ENCODE measurements around the gene CAPN9.

The CAPN9 gene

DNA sequence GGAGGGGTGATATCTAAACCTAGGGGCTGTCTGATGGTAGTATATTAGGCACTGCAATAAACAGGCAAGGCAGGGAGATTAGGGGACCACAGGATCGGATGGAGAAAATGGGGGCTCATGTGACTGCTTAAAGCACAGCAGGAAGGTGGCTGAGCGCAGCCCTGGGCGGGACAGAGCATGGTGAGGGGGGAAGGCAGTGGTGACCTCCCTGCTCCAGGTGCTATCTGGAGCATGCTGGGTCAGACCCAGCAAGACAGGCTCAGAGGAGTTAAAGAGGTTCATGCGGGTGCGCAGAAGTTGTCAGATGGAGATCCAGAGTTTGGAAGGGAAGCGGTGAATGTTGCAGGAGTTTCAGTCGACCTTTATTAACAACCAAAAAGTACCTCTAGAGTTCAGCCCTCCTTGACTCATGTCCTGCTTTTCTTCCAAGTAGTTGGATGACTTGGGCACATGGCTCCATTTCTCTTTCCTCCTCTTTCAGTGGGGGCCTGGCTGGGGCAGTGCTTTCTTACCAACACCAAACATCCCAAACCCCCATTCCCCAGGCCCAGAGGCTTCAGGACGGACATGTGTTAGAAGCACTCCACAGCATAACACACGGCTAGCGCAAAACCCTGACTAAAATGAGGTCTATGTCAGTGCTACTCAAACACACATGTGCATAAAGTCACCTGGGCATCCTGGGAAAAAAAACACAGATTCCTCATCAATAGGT, 41.5 kb downstream of the CAPN9 start:
- in situ Hi-C loops (cut with MboI; ENCODE audit: low pct_unique_long_range_greater_than_20kb, low sequenced_read_pairs, unreplicated experiment) = no loop called here
- TF ChIP-seq, protein P1, sequence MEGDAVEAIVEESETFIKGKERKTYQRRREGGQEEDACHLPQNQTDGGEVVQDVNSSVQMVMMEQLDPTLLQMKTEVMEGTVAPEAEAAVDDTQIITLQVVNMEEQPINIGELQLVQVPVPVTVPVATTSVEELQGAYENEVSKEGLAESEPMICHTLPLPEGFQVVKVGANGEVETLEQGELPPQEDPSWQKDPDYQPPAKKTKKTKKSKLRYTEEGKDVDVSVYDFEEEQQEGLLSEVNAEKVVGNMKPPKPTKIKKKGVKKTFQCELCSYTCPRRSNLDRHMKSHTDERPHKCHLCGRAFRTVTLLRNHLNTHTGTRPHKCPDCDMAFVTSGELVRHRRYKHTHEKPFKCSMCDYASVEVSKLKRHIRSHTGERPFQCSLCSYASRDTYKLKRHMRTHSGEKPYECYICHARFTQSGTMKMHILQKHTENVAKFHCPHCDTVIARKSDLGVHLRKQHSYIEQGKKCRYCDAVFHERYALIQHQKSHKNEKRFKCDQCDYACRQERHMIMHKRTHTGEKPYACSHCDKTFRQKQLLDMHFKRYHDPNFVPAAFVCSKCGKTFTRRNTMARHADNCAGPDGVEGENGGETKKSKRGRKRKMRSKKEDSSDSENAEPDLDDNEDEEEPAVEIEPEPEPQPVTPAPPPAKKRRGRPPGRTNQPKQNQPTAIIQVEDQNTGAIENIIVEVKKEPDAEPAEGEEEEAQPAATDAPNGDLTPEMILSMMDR (IDR thresholded peaks at IDR 0.05; ENCODE audit: extremely low read depth, insufficient read depth, missing control alignments) = no peak
- no peak for DNase-seq (ENCODE audit: low spot score)

DNA sequence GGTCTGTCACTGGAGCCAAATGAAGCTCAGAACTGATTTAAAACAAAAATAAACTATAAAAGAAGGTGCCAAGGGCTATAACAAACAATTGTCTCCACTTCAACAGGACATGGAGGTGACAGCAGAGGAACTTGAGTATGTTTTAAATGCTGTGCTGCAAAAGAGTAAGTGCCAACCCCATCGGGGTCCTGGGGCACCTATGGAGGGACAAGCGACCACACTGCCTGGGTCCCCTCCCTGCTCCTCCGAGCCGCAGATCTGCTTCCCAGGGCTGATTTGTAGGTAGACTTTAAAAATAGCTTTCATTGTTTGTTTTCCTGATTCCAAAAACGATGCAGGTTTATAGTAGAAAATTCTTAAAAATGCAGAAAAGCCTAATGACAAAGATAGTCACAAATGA, 42.8 kb downstream of the CAPN9 start:
- TF ChIP-seq, protein P1 (IDR thresholded peaks at IDR 0.05; ENCODE audit: extremely low read depth, insufficient read depth, missing control alignments) = no peak
- in situ Hi-C loops (cut with MboI; ENCODE audit: low pct_unique_long_range_greater_than_20kb, low sequenced_read_pairs, unreplicated experiment) = no loop called here
- DNase-seq (ENCODE audit: low spot score) = no peak

DNA sequence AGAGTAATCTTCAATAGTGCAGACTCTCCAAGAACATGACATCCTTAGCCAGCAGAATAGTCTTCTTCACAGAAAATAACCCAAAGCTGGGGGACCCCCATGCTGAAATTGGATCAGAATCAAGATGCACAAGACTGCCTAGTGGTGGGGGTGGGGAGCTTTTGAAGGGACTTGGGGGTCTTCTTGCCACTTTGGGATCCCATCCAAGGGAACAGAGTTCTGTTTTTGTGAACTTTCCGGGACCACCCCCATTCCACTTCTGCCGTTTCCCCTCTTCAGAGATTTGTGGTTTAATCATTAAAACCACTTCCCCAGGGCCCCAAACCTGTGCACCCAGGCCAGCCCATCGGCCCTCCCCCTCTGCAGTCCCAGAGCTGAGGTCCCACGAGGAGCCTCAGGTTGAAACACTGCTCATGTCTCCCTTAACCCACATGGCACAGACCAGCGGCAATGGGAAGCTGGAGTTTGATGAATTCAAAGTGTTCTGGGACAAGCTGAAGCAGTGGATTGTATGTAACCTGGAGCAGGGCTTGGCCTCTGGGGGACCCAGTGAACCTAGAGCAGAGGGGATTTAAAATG, 44.9 kb downstream of the CAPN9 start:
- DNase-seq (ENCODE audit: low spot score) = no peak
- in situ Hi-C loops (cut with MboI; ENCODE audit: low pct_unique_long_range_greater_than_20kb, low sequenced_read_pairs, unreplicated experiment) = no loop called here
- TF ChIP-seq, protein P1 (IDR thresholded peaks at IDR 0.05; ENCODE audit: extremely low read depth, insufficient read depth, missing control alignments) = no peak

DNA sequence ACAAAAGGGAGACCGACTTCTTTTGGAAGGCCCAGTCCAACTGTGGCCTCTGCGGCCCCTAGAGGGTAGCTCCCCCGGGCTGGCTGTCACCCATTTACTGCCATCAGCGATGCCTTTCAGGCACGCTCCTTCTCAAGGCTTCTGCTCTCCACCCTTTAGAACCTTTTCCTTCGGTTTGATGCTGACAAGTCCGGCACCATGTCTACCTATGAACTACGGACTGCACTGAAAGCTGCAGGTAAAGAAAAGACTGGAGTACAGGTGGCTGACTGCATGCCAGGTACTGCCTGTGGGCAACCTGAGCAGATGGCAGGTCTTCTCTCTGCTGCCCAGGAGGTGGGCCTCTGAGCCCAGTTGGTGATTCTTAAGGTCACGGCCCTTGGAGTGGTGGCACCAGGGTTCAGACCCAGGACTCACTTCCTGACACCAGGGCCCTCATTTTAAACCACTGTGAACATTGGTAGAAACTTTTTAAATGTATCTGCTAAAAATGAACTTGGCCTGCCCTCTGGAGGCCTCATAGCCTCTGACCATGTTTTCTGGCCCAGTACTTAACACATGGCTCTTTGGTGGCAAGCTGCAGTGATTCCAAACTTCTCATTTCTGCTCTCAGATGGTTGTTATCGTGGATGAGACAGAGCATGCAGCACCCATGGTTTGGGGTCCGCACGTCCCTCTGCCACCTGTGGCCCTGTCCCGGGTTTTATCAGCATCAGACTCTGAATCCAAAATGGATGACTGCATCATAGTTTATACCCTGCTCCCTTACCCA, 45.7 kb downstream of the CAPN9 start:
- in situ Hi-C loops (cut with MboI; ENCODE audit: low pct_unique_long_range_greater_than_20kb, low sequenced_read_pairs, unreplicated experiment) = no loop called here
- TF ChIP-seq, protein P1 (IDR thresholded peaks at IDR 0.05; ENCODE audit: extremely low read depth, insufficient read depth, missing control alignments) = peak; percentile 37
- DNase-seq (ENCODE audit: low spot score) = no peak

DNA sequence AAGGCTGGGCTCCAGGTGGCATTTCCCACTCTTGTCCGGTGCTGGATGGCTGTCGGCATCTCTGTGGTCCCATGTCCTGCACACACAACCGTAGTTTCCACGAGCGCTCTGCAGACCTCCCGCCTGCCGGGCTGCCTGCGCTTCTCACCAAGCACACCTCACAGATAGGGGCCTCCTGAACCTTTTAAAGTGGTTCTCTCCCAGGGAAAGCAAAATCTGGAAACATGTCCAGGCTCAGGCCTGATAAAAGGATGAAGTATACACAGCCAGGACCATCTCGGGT, 46.2 kb downstream of the CAPN9 start:
- DNase-seq (ENCODE audit: low spot score) = no peak
- TF ChIP-seq, protein P1 (IDR thresholded peaks at IDR 0.05; ENCODE audit: extremely low read depth, insufficient read depth, missing control alignments) = no peak
- in situ Hi-C loops (cut with MboI; ENCODE audit: low pct_unique_long_range_greater_than_20kb, low sequenced_read_pairs, unreplicated experiment) = no loop called here

DNA sequence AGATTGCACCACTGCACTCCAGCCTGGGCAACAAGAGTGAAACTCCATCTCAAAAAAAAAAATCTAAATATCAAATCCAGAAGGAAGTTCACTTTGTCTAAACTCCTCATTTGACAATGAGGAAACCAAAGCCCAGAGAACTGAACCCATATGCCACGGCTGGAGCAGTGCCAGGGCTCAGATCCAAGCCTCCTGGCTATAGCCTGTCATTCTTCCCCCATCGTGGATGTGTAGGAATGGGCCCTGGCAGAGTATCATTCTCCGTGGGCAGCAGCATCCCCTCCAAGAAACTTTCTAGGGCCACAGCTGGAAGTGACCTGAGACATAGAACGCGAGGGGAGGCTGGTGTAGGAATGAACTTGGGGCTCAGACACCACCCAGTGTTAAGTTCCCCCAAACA, 47.2 kb downstream of the CAPN9 start:
- TF ChIP-seq, protein P1 (IDR thresholded peaks at IDR 0.05; ENCODE audit: extremely low read depth, insufficient read depth, missing control alignments) = no peak
- in situ Hi-C loops (cut with MboI; ENCODE audit: low pct_unique_long_range_greater_than_20kb, low sequenced_read_pairs, unreplicated experiment) = no loop called here
- DNase-seq (ENCODE audit: low spot score) = no peak

All from GM13977 (cell line).